ENCODE measurements around the gene CEP57L1. TPM values are rescaled to one million over a fixed set of nuclear protein-coding genes. Genes with fewer than 3 reads are reported as not detected.

CEP57L1 gene
- total and polyA plus RNA-seq, 2 experiments from 2014 or later: 14.5 to 15.8 TPM

DNA sequence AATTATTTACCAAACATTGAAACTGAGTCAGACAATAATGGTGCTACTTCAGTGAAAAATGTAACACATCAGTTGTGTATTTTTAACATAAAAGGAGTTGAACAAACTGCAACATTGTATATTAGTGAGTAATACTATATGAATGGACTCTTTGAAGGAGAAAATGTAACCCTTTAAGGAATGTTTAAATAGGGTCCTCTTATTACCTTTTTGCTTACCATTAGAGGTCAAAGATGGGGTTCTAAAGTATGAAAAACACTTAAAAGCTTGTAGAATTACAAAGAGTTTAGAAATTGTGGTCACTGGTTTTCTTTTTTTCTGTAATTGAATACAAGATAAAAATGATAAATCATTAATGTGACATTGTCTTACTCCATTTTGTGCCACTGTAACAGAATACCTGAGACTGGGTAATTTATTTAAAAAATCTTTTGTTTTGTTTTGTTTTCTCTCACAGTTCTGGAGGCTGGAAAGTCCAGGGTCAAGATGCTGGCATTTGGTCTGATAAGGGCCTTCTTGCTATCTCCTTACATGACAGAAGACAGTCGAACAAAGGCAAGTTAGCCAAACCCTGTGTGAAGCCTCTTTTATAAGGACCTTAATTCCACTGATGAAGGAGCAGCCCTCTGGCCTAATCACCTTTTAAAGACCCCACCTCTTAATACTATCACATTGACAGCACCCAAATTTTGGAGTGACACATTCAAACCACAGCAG is 43.8 kb upstream of the CEP57L1 start:
- no peak for DNase-seq (ENCODE audit: low read depth in 1 of 2, low spot score in 1 of 2)
- Histone ChIP-seq H3K4me1 (ENCODE audit: low read depth) (peaks cover 15% of the 10 kb centered on the region), H3K27ac (no peak overlapping the region), H3K27me3 (no peaks in the 10 kb centered on the region), H3K9me3 (ENCODE audit: low read depth) (no peaks in the 10 kb centered on the region), H3K4me3 (no peak overlapping the region), H3K36me3 (no peaks in the 10 kb centered on the region)
- TF ChIP-seq, protein P1, sequence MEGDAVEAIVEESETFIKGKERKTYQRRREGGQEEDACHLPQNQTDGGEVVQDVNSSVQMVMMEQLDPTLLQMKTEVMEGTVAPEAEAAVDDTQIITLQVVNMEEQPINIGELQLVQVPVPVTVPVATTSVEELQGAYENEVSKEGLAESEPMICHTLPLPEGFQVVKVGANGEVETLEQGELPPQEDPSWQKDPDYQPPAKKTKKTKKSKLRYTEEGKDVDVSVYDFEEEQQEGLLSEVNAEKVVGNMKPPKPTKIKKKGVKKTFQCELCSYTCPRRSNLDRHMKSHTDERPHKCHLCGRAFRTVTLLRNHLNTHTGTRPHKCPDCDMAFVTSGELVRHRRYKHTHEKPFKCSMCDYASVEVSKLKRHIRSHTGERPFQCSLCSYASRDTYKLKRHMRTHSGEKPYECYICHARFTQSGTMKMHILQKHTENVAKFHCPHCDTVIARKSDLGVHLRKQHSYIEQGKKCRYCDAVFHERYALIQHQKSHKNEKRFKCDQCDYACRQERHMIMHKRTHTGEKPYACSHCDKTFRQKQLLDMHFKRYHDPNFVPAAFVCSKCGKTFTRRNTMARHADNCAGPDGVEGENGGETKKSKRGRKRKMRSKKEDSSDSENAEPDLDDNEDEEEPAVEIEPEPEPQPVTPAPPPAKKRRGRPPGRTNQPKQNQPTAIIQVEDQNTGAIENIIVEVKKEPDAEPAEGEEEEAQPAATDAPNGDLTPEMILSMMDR (IDR thresholded peaks at IDR 0.05; ENCODE audit: low read depth, low read length): no peak

DNA sequence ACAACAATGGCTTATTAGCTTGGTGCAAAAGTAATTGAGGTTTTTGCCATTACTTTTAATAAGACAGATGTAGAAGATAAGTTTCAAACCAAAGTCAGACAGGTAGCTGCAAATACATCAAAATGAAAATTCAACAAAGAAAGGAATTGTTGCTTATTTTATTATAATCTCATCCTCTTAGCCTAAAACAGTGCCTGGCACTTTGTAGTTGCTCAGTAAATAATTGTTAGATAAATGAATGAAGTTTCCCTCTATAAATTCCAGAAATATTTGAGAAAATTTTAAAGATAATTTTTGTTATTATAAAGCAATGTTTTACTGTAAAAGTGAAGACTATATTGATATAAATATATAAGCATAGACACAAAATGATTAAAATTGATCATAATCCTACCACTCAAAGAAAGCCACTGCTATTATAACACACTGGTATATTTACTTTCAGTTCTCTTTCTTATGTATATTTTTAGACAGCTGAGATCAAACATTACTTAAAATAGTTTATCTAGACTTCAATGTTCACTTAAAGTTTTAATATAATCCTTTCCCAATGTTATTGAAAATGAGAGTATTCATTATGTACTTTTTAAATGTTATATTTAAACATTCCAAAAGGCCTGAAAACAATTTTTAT is 43.2 kb upstream of the CEP57L1 start:
- TF ChIP-seq, protein P1 (IDR thresholded peaks at IDR 0.05; ENCODE audit: low read depth, low read length): no peak

DNA sequence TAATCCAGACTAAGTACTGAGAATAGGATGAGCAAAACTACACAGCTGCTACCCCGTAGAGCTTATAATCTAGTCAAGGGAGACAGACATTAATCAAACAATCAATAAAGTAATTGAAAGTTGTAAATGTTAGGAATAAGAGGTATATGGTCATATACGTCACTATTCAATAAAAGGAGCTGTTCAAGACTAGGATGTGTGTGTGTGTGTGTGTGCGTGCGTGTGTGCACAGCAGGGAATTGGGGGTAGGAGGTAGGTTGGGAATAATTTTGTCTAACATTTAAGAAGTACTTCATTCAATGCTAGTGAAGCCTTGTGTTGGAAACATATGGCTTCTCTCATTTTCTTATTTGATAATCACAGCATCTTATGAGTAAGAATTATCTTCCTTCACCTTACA is 42.5 kb upstream of the CEP57L1 start:
- Histone ChIP-seq H3K27me3 (no peaks in the 10 kb centered on the region), H3K36me3 (no peaks in the 10 kb centered on the region), H3K4me1 (ENCODE audit: low read depth) (peaks cover 15% of the 10 kb centered on the region), H3K27ac (no peak overlapping the region), H3K9me3 (ENCODE audit: low read depth) (no peaks in the 10 kb centered on the region), H3K4me3 (no peak overlapping the region)
- no peak for DNase-seq (ENCODE audit: low read depth in 1 of 2, low spot score in 1 of 2)
- TF ChIP-seq, protein P1 (IDR thresholded peaks at IDR 0.05; ENCODE audit: low read depth, low read length): no peak

More for the DNA sequence above, 43.2 kb upstream of the CEP57L1 start:
- H3K27ac ChIP-seq: no peak overlapping the region
- no peaks in the 10 kb centered on the region for H3K36me3 ChIP-seq
- H3K4me3 ChIP-seq: no peak overlapping the region
- peaks cover 15% of the 10 kb centered on the region for H3K4me1 ChIP-seq (ENCODE audit: low read depth)
- no peaks in the 10 kb centered on the region for H3K27me3 ChIP-seq
- no peak for DNase-seq (ENCODE audit: low read depth in 1 of 2, low spot score in 1 of 2)
- H3K9me3 ChIP-seq (ENCODE audit: low read depth): no peaks in the 10 kb centered on the region

DNA sequence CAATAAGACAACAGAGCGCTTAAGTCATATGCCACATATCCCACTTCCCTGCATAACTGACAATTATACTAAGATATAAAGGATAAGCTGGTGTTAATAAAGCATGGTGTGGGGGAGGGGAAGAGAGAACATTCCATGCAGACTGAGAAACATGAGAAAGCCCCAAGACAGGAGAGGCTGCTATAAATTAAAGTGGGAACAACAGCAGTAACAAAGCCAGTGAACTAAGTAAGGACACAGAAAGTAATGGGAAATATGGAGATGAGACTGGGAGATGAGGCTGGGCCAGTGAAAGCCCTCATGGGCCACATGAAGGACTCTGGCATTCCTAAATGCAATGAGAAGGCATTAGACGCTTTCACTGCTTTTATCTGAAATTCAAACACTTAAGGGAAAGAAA is 42.0 kb upstream of the CEP57L1 start:
- no peak overlapping the region for H3K27ac ChIP-seq
- H3K27me3 ChIP-seq: no peaks in the 10 kb centered on the region
- no peak overlapping the region for H3K4me3 ChIP-seq
- peak in 1 of 2 donors; percentile 15 for DNase-seq (ENCODE audit: low read depth in 1 of 2, low spot score in 1 of 2)
- TF ChIP-seq, protein P1 (IDR thresholded peaks at IDR 0.05; ENCODE audit: low read depth, low read length): no peak
- no peaks in the 10 kb centered on the region for H3K9me3 ChIP-seq (ENCODE audit: low read depth)
- H3K4me1 ChIP-seq (ENCODE audit: low read depth): peaks cover 15% of the 10 kb centered on the region
- H3K36me3 ChIP-seq: no peaks in the 10 kb centered on the region

DNA sequence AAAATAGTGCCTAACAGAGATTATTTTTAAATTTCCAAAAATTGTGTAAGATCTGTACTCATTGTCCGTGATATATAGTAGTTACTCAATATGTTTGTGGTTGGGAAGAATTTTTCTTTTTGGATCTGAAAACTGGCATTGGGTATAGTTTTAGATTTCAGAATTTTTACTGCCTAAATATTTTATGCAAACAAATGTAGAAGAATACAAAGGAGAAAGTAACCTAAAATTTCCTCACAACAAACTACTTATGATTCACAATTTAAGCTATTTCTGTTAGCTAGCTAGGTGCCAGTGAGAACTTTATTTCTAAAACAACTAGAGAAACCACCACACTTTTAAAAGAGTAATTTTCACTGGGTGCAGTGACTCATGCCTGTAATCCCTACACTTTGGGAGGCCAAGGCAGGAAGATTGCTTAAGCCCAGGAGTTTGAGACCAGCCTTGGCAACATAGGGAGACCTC is 39.5 kb upstream of the CEP57L1 start:
- Histone ChIP-seq H3K36me3 (no peaks in the 10 kb centered on the region), H3K4me1 (ENCODE audit: low read depth) (peaks cover 15% of the 10 kb centered on the region), H3K27ac (no peak overlapping the region), H3K4me3 (no peak overlapping the region), H3K9me3 (ENCODE audit: low read depth) (no peaks in the 10 kb centered on the region), H3K27me3 (no peaks in the 10 kb centered on the region)
- TF ChIP-seq, protein P1 (IDR thresholded peaks at IDR 0.05; ENCODE audit: low read depth, low read length): no peak
- DNase-seq (ENCODE audit: low read depth in 1 of 2, low spot score in 1 of 2): peak in 1 of 2 donors; percentile 69
